ENCODE measurements around the gene DNMT3A.

The DNMT3A gene

GRCh38 chr2:25315316-25315680, 26.4 kb downstream of the DNMT3A start:
- WGBS, 2 experiments: 80% methylated on average over 11 of the region's 11 CpGs
- Histone ChIP-seq H3K36me3 (ENCODE audit: control insufficient read depth, insufficient read depth, low read length) (no peaks in the 10 kb centered on the region), H3K9me3 (ENCODE audit: control insufficient read depth, low read length) (no peaks in the 10 kb centered on the region), H3K4me3 (ENCODE audit: insufficient read depth, low read depth, low read length) (no peak overlapping the region), H3K27me3 (ENCODE audit: control insufficient read depth, insufficient read depth, low read length, poor library complexity, severe bottlenecking) (no peaks in the 10 kb centered on the region), H3K4me1 (ENCODE audit: control insufficient read depth, insufficient read depth, low read length) (peaks cover 34% of the 10 kb centered on the region), H3K27ac (ENCODE audit: insufficient read depth, low read depth, low read length, poor library complexity, severe bottlenecking) (no peak overlapping the region)

- 35 to 44% methylated on average over 12 to 13 of the region's 13 CpGs for WGBS, 2 experiments
- Histone ChIP-seq H3K9me3 (ENCODE audit: control insufficient read depth, low read length) (no peaks in the 10 kb centered on the region), H3K36me3 (ENCODE audit: control insufficient read depth, insufficient read depth, low read length) (no peaks in the 10 kb centered on the region), H3K27me3 (ENCODE audit: control insufficient read depth, insufficient read depth, low read length, poor library complexity, severe bottlenecking) (no peaks in the 10 kb centered on the region), H3K27ac (ENCODE audit: insufficient read depth, low read depth, low read length, poor library complexity, severe bottlenecking) (no peak overlapping the region), H3K4me3 (ENCODE audit: insufficient read depth, low read depth, low read length) (no peak overlapping the region), H3K4me1 (ENCODE audit: control insufficient read depth, insufficient read depth, low read length) (peaks cover 39% of the 10 kb centered on the region)
Measured at GRCh38 chr2:25314514-25315315, 27.0 kb downstream of the DNMT3A start.

- Histone ChIP-seq H3K4me3 (ENCODE audit: insufficient read depth, low read depth, low read length) (no peak overlapping the region), H3K4me1 (ENCODE audit: control insufficient read depth, insufficient read depth, low read length) (peaks cover 39% of the 10 kb centered on the region), H3K27me3 (ENCODE audit: control insufficient read depth, insufficient read depth, low read length, poor library complexity, severe bottlenecking) (no peaks in the 10 kb centered on the region), H3K36me3 (ENCODE audit: control insufficient read depth, insufficient read depth, low read length) (no peaks in the 10 kb centered on the region), H3K27ac (ENCODE audit: insufficient read depth, low read depth, low read length, poor library complexity, severe bottlenecking) (no peak overlapping the region), H3K9me3 (ENCODE audit: control insufficient read depth, low read length) (no peaks in the 10 kb centered on the region)
- WGBS, 2 experiments: 87 to 89% methylated on average over 27 of the region's 27 CpGs
Measured at GRCh38 chr2:25313711-25314513, 27.8 kb downstream of the DNMT3A start.

- H3K4me1 ChIP-seq (ENCODE audit: control insufficient read depth, insufficient read depth, low read length): peaks cover 39% of the 10 kb centered on the region
- H3K36me3 ChIP-seq (ENCODE audit: control insufficient read depth, insufficient read depth, low read length): no peaks in the 10 kb centered on the region
- H3K9me3 ChIP-seq (ENCODE audit: control insufficient read depth, low read length): no peaks in the 10 kb centered on the region
- no peak overlapping the region for H3K4me3 ChIP-seq (ENCODE audit: insufficient read depth, low read depth, low read length)
- WGBS, 2 experiments: 74 to 75% methylated on average over 15 of the region's 15 CpGs
- H3K27ac ChIP-seq (ENCODE audit: insufficient read depth, low read depth, low read length, poor library complexity, severe bottlenecking): no peak overlapping the region
- no peaks in the 10 kb centered on the region for H3K27me3 ChIP-seq (ENCODE audit: control insufficient read depth, insufficient read depth, low read length, poor library complexity, severe bottlenecking)
Measured at GRCh38 chr2:25312958-25313710, 28.6 kb downstream of the DNMT3A start.

GRCh38 chr2:25311865-25312575, 29.7 kb downstream of the DNMT3A start:
- Histone ChIP-seq H3K4me3 (ENCODE audit: insufficient read depth, low read depth, low read length) (no peak overlapping the region), H3K4me1 (ENCODE audit: control insufficient read depth, insufficient read depth, low read length) (peaks cover 39% of the 10 kb centered on the region), H3K9me3 (ENCODE audit: control insufficient read depth, low read length) (no peaks in the 10 kb centered on the region), H3K27me3 (ENCODE audit: control insufficient read depth, insufficient read depth, low read length, poor library complexity, severe bottlenecking) (no peaks in the 10 kb centered on the region), H3K27ac (ENCODE audit: insufficient read depth, low read depth, low read length, poor library complexity, severe bottlenecking) (no peak overlapping the region), H3K36me3 (ENCODE audit: control insufficient read depth, insufficient read depth, low read length) (no peaks in the 10 kb centered on the region)
- WGBS, 2 experiments: 64 to 66% methylated on average over 23 of the region's 23 CpGs

- Histone ChIP-seq H3K9me3 (ENCODE audit: control insufficient read depth, low read length) (no peaks in the 10 kb centered on the region), H3K36me3 (ENCODE audit: control insufficient read depth, insufficient read depth, low read length) (no peaks in the 10 kb centered on the region), H3K4me3 (ENCODE audit: insufficient read depth, low read depth, low read length) (no peak overlapping the region), H3K27ac (ENCODE audit: insufficient read depth, low read depth, low read length, poor library complexity, severe bottlenecking) (no peak overlapping the region), H3K27me3 (ENCODE audit: control insufficient read depth, insufficient read depth, low read length, poor library complexity, severe bottlenecking) (no peaks in the 10 kb centered on the region), H3K4me1 (ENCODE audit: control insufficient read depth, insufficient read depth, low read length) (peaks cover 39% of the 10 kb centered on the region)
- WGBS, 2 experiments: 50 to 57% methylated on average over 13 to 14 of the region's 14 CpGs
Measured at GRCh38 chr2:25310965-25311864, 30.5 kb downstream of the DNMT3A start.

GRCh38 chr2:25310709-25310964, 31.1 kb downstream of the DNMT3A start:
- Histone ChIP-seq H3K4me3 (ENCODE audit: insufficient read depth, low read depth, low read length) (no peak overlapping the region), H3K27ac (ENCODE audit: insufficient read depth, low read depth, low read length, poor library complexity, severe bottlenecking) (no peak overlapping the region), H3K9me3 (ENCODE audit: control insufficient read depth, low read length) (no peaks in the 10 kb centered on the region), H3K4me1 (ENCODE audit: control insufficient read depth, insufficient read depth, low read length) (peaks cover 39% of the 10 kb centered on the region), H3K27me3 (ENCODE audit: control insufficient read depth, insufficient read depth, low read length, poor library complexity, severe bottlenecking) (no peaks in the 10 kb centered on the region), H3K36me3 (ENCODE audit: control insufficient read depth, insufficient read depth, low read length) (no peaks in the 10 kb centered on the region)
- 67 to 72% methylated on average over 5 of the region's 5 CpGs for WGBS, 2 experiments

GRCh38 chr2:25309402-25309801, 32.3 kb downstream of the DNMT3A start:
- 67 to 68% methylated on average over 10 of the region's 10 CpGs for WGBS, 2 experiments
- no peak overlapping the region for H3K4me3 ChIP-seq (ENCODE audit: insufficient read depth, low read depth, low read length)

GRCh38 chr2:25308599-25308998, 33.1 kb downstream of the DNMT3A start:
- WGBS, 2 experiments: 91 to 94% methylated on average over 5 to 6 of the region's 6 CpGs
- H3K27ac ChIP-seq (ENCODE audit: insufficient read depth, low read depth, low read length, poor library complexity, severe bottlenecking): no peak overlapping the region
- H3K4me1 ChIP-seq (ENCODE audit: control insufficient read depth, insufficient read depth, low read length): peaks cover 30% of the 10 kb centered on the region
- no peak overlapping the region for H3K4me3 ChIP-seq (ENCODE audit: insufficient read depth, low read depth, low read length)
- no peaks in the 10 kb centered on the region for H3K27me3 ChIP-seq (ENCODE audit: control insufficient read depth, insufficient read depth, low read length, poor library complexity, severe bottlenecking)
- H3K36me3 ChIP-seq (ENCODE audit: control insufficient read depth, insufficient read depth, low read length): no peaks in the 10 kb centered on the region
- H3K9me3 ChIP-seq (ENCODE audit: control insufficient read depth, low read length): no peaks in the 10 kb centered on the region

More at GRCh38 chr2:25309402-25309801, 32.3 kb downstream of the DNMT3A start:
- Histone ChIP-seq H3K36me3 (ENCODE audit: control insufficient read depth, insufficient read depth, low read length) (no peaks in the 10 kb centered on the region), H3K27me3 (ENCODE audit: control insufficient read depth, insufficient read depth, low read length, poor library complexity, severe bottlenecking) (no peaks in the 10 kb centered on the region), H3K9me3 (ENCODE audit: control insufficient read depth, low read length) (no peaks in the 10 kb centered on the region), H3K4me1 (ENCODE audit: control insufficient read depth, insufficient read depth, low read length) (peaks cover 33% of the 10 kb centered on the region), H3K27ac (ENCODE audit: insufficient read depth, low read depth, low read length, poor library complexity, severe bottlenecking) (no peak overlapping the region)

Measured in ectodermal cell (in vitro differentiated cells).